Liver (tissue), 9 donors: Measurements from ENCODE around the gene RARG. TPM values are rescaled to one million over a fixed set of nuclear protein-coding genes. Genes with fewer than 3 reads are reported as not detected.

Source experiments
- DNase-seq: peaks from one replicate; pipeline ENCODE4 v3.0.0-alpha.2; 2017; ENCODE audit warnings: low spot score
- H3K27ac ChIP-seq, 2 donors: one replicate each; pipeline ENCODE4 v1.7.0; 2013; ENCODE audit warnings: inconsistent platforms in 2 of 2, low read length in 2 of 2, control low read depth in 1 of 2, low read depth in 1 of 2, mild to moderate bottlenecking in 1 of 2
- H3K27me3 ChIP-seq, 4 donors: one replicate each; pipeline versions ENCODE4 v1.6.1 to v1.7.0; 2013; ENCODE audit warnings: low read length in 3 of 4, inconsistent platforms in 1 of 4, mild to moderate bottlenecking in 1 of 4, moderate library complexity in 1 of 4; ENCODE audit not compliant: control insufficient read depth in 4 of 4, insufficient read depth in 4 of 4
- H3K36me3 ChIP-seq, 4 donors: one replicate each; pipeline versions ENCODE4 v1.6.1 to v1.7.0; 2013; ENCODE audit warnings: low read length in 3 of 4, mild to moderate bottlenecking in 3 of 4, low read depth in 1 of 4, moderate library complexity in 1 of 4; ENCODE audit not compliant: control insufficient read depth in 4 of 4, insufficient read depth in 3 of 4
- H3K4me1 ChIP-seq, 4 donors: one replicate each; pipeline versions ENCODE4 v1.6.1 to v1.7.0; 2013; ENCODE audit warnings: low read length in 3 of 4, mild to moderate bottlenecking in 3 of 4, moderate library complexity in 1 of 4; ENCODE audit not compliant: control insufficient read depth in 4 of 4, insufficient read depth in 4 of 4
- H3K4me3 ChIP-seq, 3 donors: one replicate each; pipeline versions ENCODE4 v1.6.1 to v1.7.0; 2013; ENCODE audit warnings: low read length in 3 of 3, control low read depth in 1 of 3, low read depth in 1 of 3, mild to moderate bottlenecking in 1 of 3
- H3K9ac ChIP-seq, 2 donors: one replicate each; pipeline ENCODE4 v1.7.0; 2013; ENCODE audit warnings: low read length in 2 of 2, mild to moderate bottlenecking in 2 of 2, moderate library complexity in 2 of 2, control low read depth in 1 of 2, low read depth in 1 of 2
- H3K9me3 ChIP-seq, 4 donors: one replicate each; pipeline versions ENCODE4 v1.6.1 to v1.7.0; 2013; ENCODE audit warnings: low read length in 3 of 4; ENCODE audit not compliant: control insufficient read depth in 4 of 4
- ATF3 ChIP-seq: IDR thresholded peaks from 2 replicates; pipeline ENCODE4 v1.6.1; 2016; ENCODE audit warnings: antibody characterized with exemption
- EGR1 ChIP-seq, 2 donors: IDR thresholded peaks; 2 replicates each; pipeline ENCODE4 v1.6.1; 2016 to 2018; ENCODE audit warnings: antibody characterized with exemption in 2 of 2, low read depth in 2 of 2
- FOXA1 ChIP-seq: IDR thresholded peaks from 2 replicates; pipeline ENCODE4 v1.6.1; 2016; ENCODE audit warnings: antibody characterized with exemption
- HNF4A ChIP-seq, 2 donors: conservative IDR thresholded peaks; 2 replicates each; pipeline ENCODE4 v1.6.1; 2016; ENCODE audit warnings: antibody characterized with exemption in 2 of 2, mild to moderate bottlenecking in 2 of 2
- MAX ChIP-seq: IDR thresholded peaks from 2 replicates; pipeline ENCODE4 v1.6.1; 2016; ENCODE audit warnings: antibody characterized with exemption
- NR2F2 ChIP-seq: IDR thresholded peaks from 2 replicates; pipeline ENCODE4 v1.6.1; 2016; ENCODE audit warnings: antibody characterized with exemption
- RAD21 ChIP-seq, 2 donors: IDR thresholded peaks; 2 replicates each; pipeline ENCODE4 v1.6.1; 2016; ENCODE audit warnings: antibody characterized with exemption in 2 of 2, mild to moderate bottlenecking in 2 of 2
- REST ChIP-seq: IDR thresholded peaks from 2 replicates; pipeline ENCODE4 v1.6.1; 2016; ENCODE audit warnings: antibody characterized with exemption, mild to moderate bottlenecking
- RXRA ChIP-seq, 2 donors: IDR thresholded peaks; 2 replicates each; pipeline ENCODE4 v1.6.1; 2017 to 2018; ENCODE audit warnings: antibody characterized with exemption in 2 of 2, mild to moderate bottlenecking in 1 of 2
- SP1 ChIP-seq: IDR thresholded peaks from 2 replicates; pipeline ENCODE4 v1.6.1; 2018; ENCODE audit warnings: antibody characterized with exemption, mild to moderate bottlenecking
- TAF1 ChIP-seq: conservative IDR thresholded peaks from 2 replicates; pipeline ENCODE4 v1.6.1; 2016; ENCODE audit warnings: antibody characterized with exemption, mild to moderate bottlenecking
- ZBTB33 ChIP-seq: IDR thresholded peaks from 2 replicates; pipeline ENCODE4 v1.6.1; 2016; ENCODE audit warnings: antibody characterized with exemption
- WGBS: extraction: QIAGEN DNeasy Blood & Tissue Kit; methylation state at CpG from one replicate; pipeline ENCODE4 v1.1.7; 2013; 5-methylcytosine and 5-hydroxymethylcytosine counted together
- polyA plus RNA-seq, 2 donors: library from polyadenylated mRNA; stranded (reverse) in 1 of 2; unstranded in 1 of 2; fragments of 200-250 nt in 1 of 2; fragments of >200 nt in 1 of 2; fragmentation: Nextera tagmentation in 1 of 2; extraction: Ambion mirVana in 1 of 2; gene quantifications; one replicate each; pipeline versions ENCODE4 v1.2.1 to v1.2.3, GENCODE V29; 2013 to 2015
- total RNA-seq, 2 donors: library from RNA; depleted of rRNA; stranded (reverse); fragments of >200 nt; gene quantifications; one replicate each; pipeline ENCODE4 v1.2.3, GENCODE V29; 2014
- donor health status: healthy.
- donor health status: healthy.
- donor health status: healthy.
- donor health status: healthy.
- donor health status: healthy.

The RARG gene
- total and polyA plus RNA-seq, 4 donors = 1.7 to 3.1 (median 2.7) TPM

GRCh38 chr12:53234271-53234914 lies 2.4 kb upstream of the RARG start:
- DNase-seq = no peak
- H3K9ac ChIP-seq = no peak overlapping the region
- 11% methylated on average over 12 of the region's 12 CpGs for WGBS

More at GRCh38 chr12:53234271-53234914, 2.4 kb upstream of the RARG start:
- peaks cover 0 to 4% (median 2%) of the 10 kb centered on the region in 4 donors for H3K4me1 ChIP-seq
- TF ChIP-seq REST (no peak), RXRA (IDR thresholded peaks at IDR 0.05) (no peak), HNF4A (conservative IDR thresholded peaks at IDR 0.05) (no peak), RAD21 (IDR thresholded peaks at IDR 0.05) (no peak), NR2F2 (no peak), ATF3 (no peak), MAX (no peak), ZBTB33 (no peak), EGR1 (IDR thresholded peaks at IDR 0.05; ENCODE audit: low read depth in 2 of 2) (no peak), TAF1 (no peak), FOXA1 (no peak), SP1 (no peak)
- no peak overlapping the region for H3K27ac ChIP-seq
- no peak overlapping the region for H3K4me3 ChIP-seq
- peaks cover 0 to 15% (median 0%) of the 10 kb centered on the region in 4 donors for H3K27me3 ChIP-seq
- no peaks in the 10 kb centered on the region for H3K36me3 ChIP-seq
- H3K9me3 ChIP-seq = no peaks in the 10 kb centered on the region
